Gastroesophageal sphincter (tissue), 3 donors: Measurements from ENCODE around the gene COA7.
"Not testable (repeated sequence)": the region's sequence is repeated elsewhere in the genome, so short reads cannot be mapped to it uniquely, and the experiment has no call there.

Source experiments
- POLR2A ChIP-seq, 2 donors: fragments of 450-650 bp; IDR thresholded peaks; one replicate each; pipeline ENCODE4 v1.6.1; 2017; ENCODE audit warnings: antibody characterized with exemption in 2 of 2, mild to moderate bottlenecking in 2 of 2, moderate library complexity in 1 of 2
- TF ChIP-seq, protein P1 (sequence below), 4 experiments: fragments of 200-600 bp in 2 of 4; fragments of 450-650 bp in 2 of 4; sonication (generic) in 1 of 4; IDR thresholded peaks; one replicate each; pipeline ENCODE4 v1.5.1; 2017 to 2019; ENCODE audit warnings: antibody characterized with exemption in 4 of 4, mild to moderate bottlenecking in 2 of 4, moderate library complexity in 2 of 4

- TF ChIP-seq, protein P1, sequence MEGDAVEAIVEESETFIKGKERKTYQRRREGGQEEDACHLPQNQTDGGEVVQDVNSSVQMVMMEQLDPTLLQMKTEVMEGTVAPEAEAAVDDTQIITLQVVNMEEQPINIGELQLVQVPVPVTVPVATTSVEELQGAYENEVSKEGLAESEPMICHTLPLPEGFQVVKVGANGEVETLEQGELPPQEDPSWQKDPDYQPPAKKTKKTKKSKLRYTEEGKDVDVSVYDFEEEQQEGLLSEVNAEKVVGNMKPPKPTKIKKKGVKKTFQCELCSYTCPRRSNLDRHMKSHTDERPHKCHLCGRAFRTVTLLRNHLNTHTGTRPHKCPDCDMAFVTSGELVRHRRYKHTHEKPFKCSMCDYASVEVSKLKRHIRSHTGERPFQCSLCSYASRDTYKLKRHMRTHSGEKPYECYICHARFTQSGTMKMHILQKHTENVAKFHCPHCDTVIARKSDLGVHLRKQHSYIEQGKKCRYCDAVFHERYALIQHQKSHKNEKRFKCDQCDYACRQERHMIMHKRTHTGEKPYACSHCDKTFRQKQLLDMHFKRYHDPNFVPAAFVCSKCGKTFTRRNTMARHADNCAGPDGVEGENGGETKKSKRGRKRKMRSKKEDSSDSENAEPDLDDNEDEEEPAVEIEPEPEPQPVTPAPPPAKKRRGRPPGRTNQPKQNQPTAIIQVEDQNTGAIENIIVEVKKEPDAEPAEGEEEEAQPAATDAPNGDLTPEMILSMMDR (IDR thresholded peaks at IDR 0.05), result not testable (repeated sequence)
- TF ChIP-seq POLR2A (IDR thresholded peaks at IDR 0.05), result not testable (repeated sequence)
Observed at GRCh38 chr1:52715296-52715695, 17.1 kb upstream of the COA7 start.
